Esophagus muscularis mucosa (tissue), 4 donors: ENCODE results near the gene SCFD2. TPM values are rescaled to one million over a fixed set of nuclear protein-coding genes. Genes with fewer than 3 reads are reported as not detected.
A peak's percentile ranks its signal among the peaks of the same experiment; 100 is the strongest.
"Not testable (repeated sequence)": the region's sequence is repeated elsewhere in the genome, so short reads cannot be mapped to it uniquely, and the experiment has no call there.

ENCODE experiments used
- DNase-seq: peaks from one replicate; pipeline ENCODE4 v3.0.0-alpha.2; 2017; ENCODE audit errors: extremely low spot score
- H3K27ac ChIP-seq, 4 donors: fragments of 200-600 bp; sonication (generic); replicated peaks in 1 of 4; 1 replicate in 3 of 4; 2 replicates in 1 of 4; pipeline ENCODE4 v1.5.1; 2016 to 2019; ENCODE audit warnings: mild to moderate bottlenecking in 1 of 4
- H3K27me3 ChIP-seq, 4 donors: fragments of 200-600 bp; sonication (generic); one replicate each; pipeline versions ENCODE4 v1.5.1 to v1.6.0; 2016 to 2019
- H3K36me3 ChIP-seq, 4 donors: fragments of 200-600 bp; sonication (generic); one replicate each; pipeline ENCODE4 v1.5.1; 2016 to 2019
- H3K4me1 ChIP-seq, 4 donors: fragments of 200-600 bp; sonication (generic); one replicate each; pipeline ENCODE4 v1.5.1; 2016 to 2019
- H3K4me3 ChIP-seq, 4 donors: fragments of 200-600 bp; sonication (generic); 1 replicate in 2 of 4; 2 replicates in 2 of 4; pipeline ENCODE4 v1.5.1; 2016 to 2019; ENCODE audit warnings: mild to moderate bottlenecking in 4 of 4, moderate library complexity in 1 of 4
- H3K9me3 ChIP-seq, 4 donors: fragments of 200-600 bp; sonication (generic); 1 replicate in 3 of 4; 2 replicates in 1 of 4; pipeline ENCODE4 v1.5.1; 2016 to 2019
- CTCF ChIP-seq, 3 experiments: fragments of 200-600 bp in 2 of 3; fragments of 450-650 bp in 1 of 3; sonication (generic) in 2 of 3; IDR thresholded peaks; one replicate each; pipeline ENCODE4 v1.5.1; 2017 to 2019; ENCODE audit warnings: antibody characterized with exemption in 3 of 3, mild to moderate bottlenecking in 2 of 3, moderate library complexity in 1 of 3
- EP300 ChIP-seq: sonication (generic); formaldehyde crosslinking; IDR thresholded peaks from one replicate; pipeline ENCODE4 v1.6.1; 2017; ENCODE audit warnings: antibody characterized with exemption
- POLR2A ChIP-seq: fragments of 450-650 bp; IDR thresholded peaks from one replicate; pipeline ENCODE4 v1.6.1; 2017; ENCODE audit warnings: antibody characterized with exemption, moderate library complexity, mild to moderate bottlenecking, low read depth
- POLR2AphosphoS5 ChIP-seq, 2 donors: sonication (generic); formaldehyde crosslinking; IDR thresholded peaks; one replicate each; pipeline ENCODE4 v1.6.1; 2017; ENCODE audit warnings: antibody characterized with exemption in 2 of 2
- WGBS: methylation state at CpG from one replicate; pipeline ENCODE4 v1.1.5; 2018; 5-methylcytosine and 5-hydroxymethylcytosine counted together
- intact Hi-C: fragments of 100-400 bp; cut with DNase I; formaldehyde crosslinking; loops from one replicate; pipeline ENCODE4 v1.15.1; 2023
- total RNA-seq, 4 donors: library from RNA; depleted of rRNA; stranded (reverse); fragments of >200 nt; gene quantifications; one replicate each; pipeline versions ENCODE4 v1.1.0 to v1.2.1, GENCODE V29; 2016

The SCFD2 gene
- total RNA-seq, 4 donors from 2014 or later, result 10.0 to 15.7 (median 12.7) TPM

GRCh38 chr4:52996261-52997131 lies 369.4 kb downstream of the SCFD2 start:
- Histone ChIP-seq H3K27me3 (no peaks in the 10 kb centered on the region), H3K4me1 (peaks cover 27 to 42% (median 35%) of the 10 kb centered on the region in 4 donors), H3K4me3 (no peak overlapping the region), H3K36me3 (no peaks in the 10 kb centered on the region), H3K27ac (peak overlapping the region; percentile 51 to 66 (median 59)), H3K9me3 (no peaks in the 10 kb centered on the region)
- no peak for DNase-seq
- 62% methylated on average over 7 of the region's 7 CpGs for WGBS
- intact Hi-C loops, result no loop called here
- no peak for TF ChIP-seq EP300
- no peak for TF ChIP-seq CTCF (IDR thresholded peaks at IDR 0.05)
- no peak for TF ChIP-seq POLR2A
- TF ChIP-seq POLR2AphosphoS5 (IDR thresholded peaks at IDR 0.05), result peak; percentile 38 to 56

DNA sequence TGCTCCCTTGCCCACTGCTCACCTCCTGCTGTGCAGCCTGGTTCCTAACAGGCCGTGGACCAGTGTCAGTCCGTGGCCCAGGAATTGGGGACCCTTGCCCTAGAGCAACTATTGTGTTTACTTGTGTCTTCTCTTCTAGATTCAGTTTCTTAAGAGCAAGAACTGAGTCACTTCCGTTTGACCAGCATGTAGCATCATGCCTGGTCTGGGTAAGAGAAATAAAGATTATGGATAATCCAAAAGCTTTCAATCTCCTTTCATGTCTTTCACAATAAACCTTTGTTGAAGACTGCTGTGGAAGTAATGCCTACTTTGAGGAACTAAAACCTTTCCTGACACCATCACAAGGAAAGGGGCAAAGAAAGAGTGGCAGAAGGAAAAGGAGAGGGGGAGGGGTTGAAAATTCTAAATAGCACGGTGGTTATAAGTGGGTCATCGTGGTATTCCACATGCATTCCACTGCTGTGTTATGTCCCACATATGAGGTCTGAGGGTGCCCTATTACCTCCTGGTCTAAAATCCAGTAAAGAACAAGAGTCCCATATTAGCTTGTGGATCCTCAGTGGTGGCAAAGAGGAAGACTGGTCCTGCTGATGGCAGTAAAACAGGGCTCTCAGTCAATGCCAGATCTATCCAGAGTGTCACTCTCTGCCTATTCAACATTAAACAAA lies 370.4 kb downstream of the SCFD2 start:
- WGBS, result 87% methylated on average over 5 of the region's 5 CpGs
- intact Hi-C loops, result no loop called here
- TF ChIP-seq CTCF (IDR thresholded peaks at IDR 0.05), result no peak
- no peak for TF ChIP-seq POLR2AphosphoS5 (IDR thresholded peaks at IDR 0.05)
- TF ChIP-seq EP300, result no peak
- no peak for TF ChIP-seq POLR2A
- Histone ChIP-seq H3K4me3 (no peak overlapping the region), H3K4me1 (peaks cover 27 to 42% (median 35%) of the 10 kb centered on the region in 4 donors), H3K27ac (peak overlapping the region; percentile 48 to 66 (median 51)), H3K36me3 (no peaks in the 10 kb centered on the region), H3K27me3 (no peaks in the 10 kb centered on the region), H3K9me3 (no peaks in the 10 kb centered on the region)
- no peak for DNase-seq

GRCh38 chr4:52994567-52994966 lies 371.3 kb downstream of the SCFD2 start:
- no peak overlapping the region for H3K27ac ChIP-seq
- TF ChIP-seq EP300 (no peak), POLR2A (no peak), CTCF (IDR thresholded peaks at IDR 0.05) (no peak), POLR2AphosphoS5 (IDR thresholded peaks at IDR 0.05) (no peak)

DNA sequence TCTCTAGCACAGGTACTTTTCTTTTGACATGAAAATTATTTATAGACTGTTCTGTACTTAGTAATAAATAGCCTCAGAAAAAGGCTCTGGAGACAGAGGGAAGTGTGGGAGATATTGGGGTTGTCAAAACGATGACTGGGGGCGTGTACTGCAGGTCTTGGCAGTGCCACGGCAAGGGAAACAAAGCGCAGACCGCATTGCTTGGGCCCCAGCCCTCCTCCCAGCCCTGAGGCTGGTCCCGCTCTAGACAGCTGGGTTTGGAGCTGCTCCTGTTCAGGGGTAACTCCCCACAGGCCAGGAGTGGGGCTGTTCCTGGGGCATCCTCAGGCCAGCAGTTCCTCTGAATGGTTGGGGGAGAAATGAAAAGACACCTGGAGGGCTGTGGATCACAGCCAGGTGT lies 372.1 kb downstream of the SCFD2 start:
- intact Hi-C loops, result no loop called here
- H3K36me3 ChIP-seq, result no peaks in the 10 kb centered on the region
- TF ChIP-seq POLR2AphosphoS5 (IDR thresholded peaks at IDR 0.05) (peak in 1 of 2 donors; percentile 13), EP300 (no peak), POLR2A (no peak), CTCF (IDR thresholded peaks at IDR 0.05) (no peak)
- 50% methylated on average over 6 of the region's 6 CpGs for WGBS
- no peak overlapping the region for H3K4me3 ChIP-seq
- peaks cover 27 to 42% (median 35%) of the 10 kb centered on the region in 4 donors for H3K4me1 ChIP-seq
- no peaks in the 10 kb centered on the region for H3K9me3 ChIP-seq
- H3K27me3 ChIP-seq, result no peaks in the 10 kb centered on the region
- DNase-seq, result no peak
- no peak overlapping the region for H3K27ac ChIP-seq

More at GRCh38 chr4:52994567-52994966, 371.3 kb downstream of the SCFD2 start:
- intact Hi-C loops, result no loop called here
- no peak for DNase-seq
- H3K27me3 ChIP-seq, result no peaks in the 10 kb centered on the region
- no peaks in the 10 kb centered on the region for H3K9me3 ChIP-seq
- H3K4me3 ChIP-seq, result no peak overlapping the region
- H3K4me1 ChIP-seq, result peaks cover 27 to 42% (median 35%) of the 10 kb centered on the region in 4 donors
- WGBS, result 85% methylated on average over 4 of the region's 4 CpGs
- H3K36me3 ChIP-seq, result no peaks in the 10 kb centered on the region

GRCh38 chr4:52992551-52992950 lies 373.3 kb downstream of the SCFD2 start:
- H3K9me3 ChIP-seq, H3K27ac ChIP-seq, H3K36me3 ChIP-seq, H3K4me3 ChIP-seq, H3K27me3 ChIP-seq, intact Hi-C loops, DNase-seq: not testable (repeated sequence)
- WGBS, result 93% methylated on average over 27 of the region's 27 CpGs
- H3K4me1 ChIP-seq, result peaks cover 26 to 40% (median 31%) of the 10 kb centered on the region in 4 donors
